Stimulated activated CD8-positive, alpha-beta memory T cell treated with anti-CD3 and anti-CD28 coated beads, Interleukin-15, amount 100 ng/mL, for 4 hours (primary cell): ENCODE results near the gene BRAP.
"Not testable (repeated sequence)": the region's sequence is repeated elsewhere in the genome, so short reads cannot be mapped to it uniquely, and the experiment has no call there.

ENCODE experiments used
- DNase-seq, 2 donors: peaks; one replicate each; pipeline ENCODE4 v3.0.0-alpha.2; 2020; ENCODE audit warnings: low read depth in 2 of 2

Gene BRAP

DNA sequence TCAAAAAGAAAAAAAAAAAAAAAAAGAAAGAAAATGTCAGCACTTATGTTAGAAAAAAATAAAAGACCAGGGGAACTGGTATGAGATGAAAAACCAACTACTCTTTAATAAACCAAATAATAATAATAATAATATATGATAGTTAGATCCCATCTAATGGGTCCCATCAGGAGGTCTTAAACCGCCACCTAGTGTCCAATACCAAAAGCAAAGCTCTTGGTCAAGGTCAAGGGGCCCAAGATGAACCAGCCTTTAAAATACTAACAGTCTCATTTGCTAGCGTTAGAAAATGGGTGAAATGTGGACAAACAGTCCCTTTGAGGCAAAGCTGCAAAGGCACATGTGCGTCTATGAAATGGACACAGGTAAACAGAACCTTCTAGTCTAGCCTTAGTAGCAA lies 12.3 kb downstream of the BRAP start:
- no peak for DNase-seq

DNA sequence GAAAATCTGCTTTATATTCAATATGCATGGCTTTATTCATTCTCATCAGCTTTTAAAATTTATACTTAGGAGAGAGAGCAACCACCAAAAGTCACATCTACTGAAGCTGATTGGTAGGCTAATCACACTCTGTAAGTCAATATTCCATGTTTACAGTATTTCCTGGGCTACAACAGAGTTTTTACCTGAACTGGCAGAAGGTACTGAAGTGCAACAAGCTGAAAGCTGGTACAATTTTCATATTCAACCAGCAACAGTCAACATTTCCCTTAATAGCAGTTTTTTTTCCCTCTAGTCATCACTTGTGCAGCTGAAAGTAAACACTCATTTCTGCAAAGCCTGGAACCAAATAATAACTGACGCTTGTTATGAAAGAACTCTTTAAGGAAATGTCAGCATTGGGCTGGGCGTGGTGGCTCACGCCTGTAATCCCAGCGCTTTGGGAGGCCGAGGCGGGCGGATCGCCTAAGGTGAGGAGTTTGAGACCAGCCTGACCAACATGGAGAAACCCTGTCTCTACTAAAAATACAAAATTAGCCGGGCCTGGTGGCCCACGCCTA lies 12.9 kb downstream of the BRAP start:
- DNase-seq: no peak

DNA sequence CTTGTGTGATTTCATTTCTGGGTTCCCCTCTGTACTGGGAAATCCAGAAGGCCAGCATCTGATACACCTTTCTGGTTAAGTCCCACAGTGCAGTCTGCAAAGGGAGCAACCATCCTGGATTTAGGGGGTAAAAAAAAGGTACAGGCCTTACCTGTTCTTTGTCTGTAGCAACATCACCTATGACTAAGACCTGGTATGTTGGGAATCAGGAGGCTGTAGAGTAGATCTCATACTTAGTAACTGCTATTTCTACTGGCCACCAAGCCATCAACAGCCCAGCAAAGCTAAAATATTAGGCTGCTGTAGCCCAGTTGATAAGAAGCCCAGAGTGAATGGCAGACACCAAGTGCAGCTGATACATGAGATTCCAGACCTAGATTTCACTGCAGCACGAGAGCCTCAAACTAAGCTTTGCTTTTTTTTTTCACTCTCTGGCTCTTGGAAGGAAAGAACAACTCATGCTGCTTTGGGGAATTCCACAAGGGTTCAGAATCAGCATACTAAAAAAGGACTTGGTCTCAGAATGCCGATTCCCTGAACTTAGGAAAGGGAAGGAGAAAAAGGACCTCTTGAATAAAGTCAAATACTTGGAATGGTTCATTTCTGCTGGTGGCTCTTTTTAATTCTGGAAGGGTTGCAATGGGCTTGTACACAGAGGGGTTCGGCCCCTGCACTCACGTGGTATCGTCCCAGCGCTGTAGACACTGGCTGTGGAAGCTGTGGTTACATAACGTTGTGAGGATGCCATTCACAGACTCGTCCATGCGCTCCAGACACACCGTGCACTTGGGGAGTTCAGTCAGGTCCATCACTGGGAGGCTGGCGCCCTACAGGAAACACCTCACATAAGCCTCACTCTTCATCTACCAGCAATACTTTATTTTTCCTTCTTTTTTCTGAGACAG lies 20.5 kb downstream of the BRAP start:
- DNase-seq: no peak

DNA sequence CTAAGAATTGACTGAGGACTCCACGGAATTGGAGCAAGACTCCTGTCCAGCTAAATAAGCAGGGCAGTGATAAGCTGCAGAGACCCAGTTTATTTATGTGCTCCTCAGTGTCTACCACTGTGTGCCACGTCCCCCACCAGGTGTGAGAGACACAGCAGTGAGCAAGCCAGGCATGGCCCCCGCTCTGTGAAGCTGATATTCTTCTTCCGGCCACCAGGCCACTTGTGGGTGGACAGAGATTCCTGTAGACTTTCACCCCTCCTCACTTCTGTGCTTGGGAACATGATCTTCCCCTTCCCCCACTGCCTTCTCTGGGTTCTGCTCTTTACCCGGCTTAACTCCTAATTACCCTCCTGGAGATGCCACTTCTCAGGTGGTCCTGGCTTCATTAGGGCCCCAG lies 21.3 kb downstream of the BRAP start:
- no peak for DNase-seq

DNA sequence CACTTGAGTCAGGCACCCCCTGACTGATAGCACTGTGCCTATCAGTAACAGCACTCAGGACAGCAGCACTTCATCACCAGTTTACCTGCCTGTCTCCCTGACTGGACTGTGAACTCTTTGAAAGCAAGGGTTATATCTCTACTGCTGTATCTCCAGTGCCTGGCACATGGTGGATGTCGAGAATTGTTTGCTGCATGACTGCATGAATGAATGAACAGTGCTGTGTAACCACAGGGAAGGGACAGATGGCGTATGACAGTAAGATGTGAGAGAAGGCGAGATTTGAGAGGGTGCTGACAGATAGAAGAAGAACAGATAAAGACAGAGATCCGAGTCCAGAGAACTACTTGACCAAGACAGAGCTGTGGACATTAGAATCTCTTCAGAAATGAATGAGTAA lies 29.7 kb downstream of the BRAP start:
- no peak for DNase-seq

DNA sequence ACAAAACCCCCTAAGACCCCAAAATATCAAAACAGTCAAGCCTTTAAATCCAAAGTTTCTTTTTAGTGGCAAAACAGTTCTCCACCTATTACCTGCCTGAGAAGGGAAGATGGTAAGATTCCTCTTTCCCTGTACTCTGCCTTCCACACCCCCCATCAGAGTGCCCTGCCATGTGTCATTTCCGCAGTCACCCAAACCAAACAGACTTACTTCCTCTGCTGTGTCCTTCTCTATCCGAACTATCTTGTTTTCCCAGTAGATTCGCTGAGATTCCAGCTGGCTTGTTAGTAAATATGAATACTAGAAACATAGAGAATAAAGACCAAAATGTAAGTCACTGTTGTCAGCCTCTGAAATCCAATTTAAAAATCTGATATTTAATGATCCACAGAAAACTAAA lies 30.4 kb downstream of the BRAP start:
- DNase-seq: no peak

DNA sequence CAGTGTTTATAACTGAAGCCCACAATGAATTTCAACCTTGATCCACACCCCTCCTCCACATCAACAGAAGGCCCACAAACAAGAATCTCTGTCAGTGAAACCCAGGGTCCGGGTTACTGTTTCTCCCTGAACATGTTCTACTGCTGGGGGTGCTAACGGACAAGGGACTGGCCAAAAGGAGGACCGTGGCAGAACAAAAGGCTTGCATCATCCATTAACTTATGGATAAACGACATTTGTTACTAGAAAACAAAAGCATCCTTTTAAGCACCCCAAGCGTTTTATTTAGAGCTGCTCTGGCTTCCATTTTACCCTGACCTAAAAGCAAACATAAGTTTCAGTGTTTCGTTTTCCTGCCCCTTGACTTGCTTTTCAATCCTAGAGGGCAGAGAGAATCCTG lies 32.2 kb downstream of the BRAP start:
- no peak for DNase-seq

DNA sequence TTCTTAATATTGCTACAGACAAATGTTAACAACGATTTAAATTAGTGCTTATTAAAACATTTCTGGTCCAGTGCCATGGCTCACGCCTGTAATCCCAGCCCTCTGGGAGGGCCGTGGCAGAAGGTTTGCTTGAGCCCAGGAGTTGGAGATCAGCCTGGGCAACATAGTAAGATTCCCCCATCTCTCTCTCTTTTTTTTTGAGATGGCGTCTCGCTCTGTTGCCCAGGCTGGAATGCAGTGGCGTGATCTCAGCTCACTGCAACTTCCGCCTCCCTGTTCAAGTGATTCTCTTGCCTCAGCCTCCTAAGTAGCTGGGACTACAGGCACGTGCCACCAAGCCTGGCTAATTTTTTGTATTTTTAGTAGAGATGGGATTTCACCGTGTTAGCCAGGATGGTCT lies 33.2 kb downstream of the BRAP start:
- not testable (repeated sequence) for DNase-seq

DNA sequence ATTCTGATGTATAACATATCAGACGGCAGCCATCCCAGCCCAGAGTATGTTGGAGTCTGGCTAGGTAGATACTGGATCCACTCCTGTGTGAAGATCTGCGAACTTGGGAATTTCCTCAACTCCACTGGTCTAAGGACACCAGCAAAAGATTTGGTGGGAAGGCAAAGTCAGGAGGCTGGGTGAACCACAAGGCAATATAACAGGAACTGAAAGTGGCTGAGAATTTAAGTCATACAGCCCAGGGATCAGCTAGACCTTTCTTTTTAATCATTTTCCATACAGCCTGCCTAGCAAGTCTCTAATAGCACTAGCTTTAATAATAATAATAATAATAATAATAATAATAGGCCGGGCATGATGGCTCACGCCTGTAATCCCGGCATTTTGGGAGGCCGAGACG lies 34.8 kb downstream of the BRAP start:
- DNase-seq: no peak

DNA sequence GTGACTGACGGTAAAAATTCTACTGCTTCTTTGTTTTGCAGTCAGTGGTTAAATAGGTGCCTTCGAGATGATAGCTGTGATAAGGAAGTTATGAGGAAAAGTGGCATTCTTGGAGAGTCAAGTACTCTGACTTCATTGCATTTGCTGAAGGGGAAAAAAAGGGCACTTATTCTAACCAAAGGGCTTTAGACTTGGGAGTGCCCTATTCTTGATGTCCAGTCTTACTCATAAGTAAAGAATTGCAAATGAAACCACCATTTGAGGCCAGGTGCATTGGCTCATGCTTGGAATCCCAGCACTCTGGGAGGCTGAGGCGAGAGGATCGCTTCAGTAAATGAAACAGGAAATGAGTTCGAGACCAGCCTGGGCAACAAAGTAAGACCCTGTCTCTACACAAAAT lies 40.3 kb downstream of the BRAP start:
- no peak for DNase-seq

DNA sequence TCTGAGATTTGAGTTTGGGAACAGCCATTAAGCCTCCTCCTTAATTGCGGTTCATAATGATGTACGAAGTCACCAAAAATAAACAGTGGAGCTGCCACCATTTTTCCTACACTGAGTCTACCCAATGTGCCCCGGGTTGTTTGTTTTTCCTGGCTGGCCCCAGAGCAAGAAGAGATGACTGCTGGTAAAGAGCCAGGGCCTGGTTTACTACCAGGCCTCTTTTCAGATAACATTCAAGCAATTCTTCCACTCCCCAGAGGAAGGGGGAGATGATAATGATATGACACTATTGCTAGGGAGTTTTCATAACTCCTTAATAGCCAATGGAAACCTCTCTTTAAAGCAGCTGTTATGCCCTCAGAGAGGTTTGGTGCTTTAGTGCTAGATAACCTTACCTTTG lies 42.3 kb downstream of the BRAP start:
- DNase-seq: no peak

DNA sequence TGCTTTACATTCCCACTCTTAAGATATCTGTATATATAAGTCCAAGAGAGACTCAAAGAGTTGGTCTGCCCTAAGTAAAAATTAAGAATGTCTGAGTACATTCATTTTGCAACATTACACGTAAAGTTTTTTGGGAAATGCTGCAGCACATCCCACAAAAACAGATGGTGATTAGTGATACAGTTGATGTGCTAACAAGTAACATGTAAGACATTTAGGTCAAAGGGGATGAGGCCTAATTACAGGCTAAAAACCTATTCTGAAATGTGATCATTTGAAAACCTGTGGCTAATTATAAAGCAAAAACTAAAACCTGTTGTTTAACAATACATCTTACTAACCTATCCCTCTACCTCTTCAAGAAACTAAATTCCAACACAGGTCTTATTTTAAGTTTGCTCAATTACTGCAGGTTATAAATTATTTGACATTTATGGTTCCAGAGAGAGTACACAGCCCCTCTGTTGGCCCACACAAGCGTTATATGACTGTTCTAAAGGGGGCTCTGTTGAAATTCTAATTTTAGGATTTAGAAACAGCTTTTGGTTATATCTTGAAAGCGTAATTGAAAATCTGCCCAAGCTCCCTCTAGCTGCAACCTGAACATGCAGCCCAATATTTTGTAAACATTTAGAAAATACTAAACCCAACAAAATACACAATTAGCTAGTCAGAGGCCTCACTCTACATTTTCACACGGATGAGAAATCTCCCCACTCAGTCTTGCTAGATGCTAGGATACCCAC lies 42.9 kb downstream of the BRAP start:
- no peak for DNase-seq

DNA sequence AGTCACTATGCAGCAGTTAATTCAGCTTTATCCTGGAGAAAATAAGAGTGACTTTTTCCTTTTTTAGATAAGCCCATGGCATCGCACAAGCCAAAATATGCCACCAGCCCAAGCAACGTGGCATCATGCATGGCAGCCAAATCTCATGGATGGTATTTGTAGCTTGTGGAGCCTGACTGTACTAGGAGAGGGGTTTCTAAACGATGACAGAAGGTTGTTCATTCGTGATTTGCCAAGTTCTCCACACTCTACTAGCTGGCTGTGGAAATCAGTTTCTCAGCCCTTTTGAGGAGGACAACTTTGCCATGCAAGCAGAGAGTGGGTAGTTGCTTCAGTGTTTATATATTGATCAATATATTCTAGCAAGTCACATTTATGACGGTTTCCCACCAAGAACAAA lies 45.2 kb downstream of the BRAP start:
- DNase-seq: no peak

DNA sequence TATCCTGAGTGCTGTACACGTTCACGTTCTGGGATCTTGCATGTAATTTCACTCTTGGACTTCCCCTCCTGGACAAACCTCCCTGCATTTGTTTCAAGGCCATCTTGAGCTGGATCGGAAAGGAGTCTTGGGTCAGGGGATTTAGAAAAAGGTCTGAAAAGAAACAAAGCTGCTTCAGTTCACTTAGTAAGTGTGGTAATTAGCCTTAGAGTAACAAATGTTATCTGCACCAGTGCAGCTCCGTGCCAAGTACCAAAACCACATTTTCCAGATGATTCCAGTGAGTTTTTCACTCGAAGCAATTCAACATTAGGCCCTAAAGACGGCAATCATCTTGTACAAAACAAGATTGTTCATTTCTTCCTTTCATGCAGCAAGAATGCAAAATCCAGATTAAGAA lies 47.2 kb downstream of the BRAP start:
- DNase-seq: no peak

DNA sequence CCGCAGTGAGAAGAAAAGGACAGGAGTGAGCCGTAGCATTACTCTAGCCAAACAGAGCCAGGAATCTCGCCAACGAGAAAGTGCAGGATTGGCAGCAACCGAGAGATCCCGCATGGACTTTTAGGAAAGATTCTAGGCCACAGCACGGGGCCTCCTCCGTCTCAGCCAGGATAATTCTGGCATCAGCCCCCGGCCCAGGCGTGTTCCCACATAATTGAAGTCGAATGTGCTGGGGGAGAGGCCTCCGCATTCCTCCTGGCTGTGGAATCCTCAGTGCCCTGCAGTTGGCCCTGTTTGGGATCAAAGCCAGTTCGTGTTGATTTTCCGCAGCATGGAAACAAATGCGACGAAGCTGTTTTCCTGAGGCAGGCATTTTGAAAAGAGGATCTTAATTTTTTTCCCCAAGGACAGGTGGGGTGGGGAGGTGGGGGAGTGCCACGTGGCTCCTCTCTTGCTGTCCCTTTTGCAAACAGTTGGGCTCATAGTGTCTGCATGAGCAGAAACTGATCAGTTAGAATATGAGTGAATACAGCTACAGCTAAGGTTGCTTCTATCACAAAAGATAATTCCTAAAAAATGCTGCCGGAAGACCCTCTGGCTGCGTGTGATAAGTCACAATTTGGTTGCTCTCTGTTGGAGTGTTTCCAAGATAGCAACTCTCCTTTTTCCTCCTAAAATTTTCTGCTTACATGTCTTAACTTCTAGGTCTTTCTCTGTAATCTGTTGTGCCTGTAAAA lies 49.4 kb downstream of the BRAP start:
- no peak for DNase-seq

DNA sequence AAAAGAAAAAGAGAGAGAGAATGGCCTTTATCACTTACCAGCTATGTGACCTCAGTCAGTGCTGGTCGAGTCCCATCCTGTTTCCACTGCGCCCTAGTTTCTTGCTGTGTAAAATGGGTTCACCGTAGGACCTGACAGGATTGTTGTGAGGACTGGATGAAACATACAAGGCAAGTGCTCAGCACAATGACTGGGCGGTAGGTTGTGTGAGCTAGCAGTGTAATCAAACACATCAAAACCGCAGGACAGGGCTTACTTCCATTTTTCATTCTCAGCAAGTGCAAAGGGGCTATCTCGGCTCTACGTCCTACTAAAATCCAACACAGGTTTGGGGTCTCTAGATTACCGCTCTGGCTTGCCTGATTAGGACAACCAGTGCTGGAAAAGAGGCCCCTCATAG lies 50.2 kb downstream of the BRAP start:
- no peak for DNase-seq

DNA sequence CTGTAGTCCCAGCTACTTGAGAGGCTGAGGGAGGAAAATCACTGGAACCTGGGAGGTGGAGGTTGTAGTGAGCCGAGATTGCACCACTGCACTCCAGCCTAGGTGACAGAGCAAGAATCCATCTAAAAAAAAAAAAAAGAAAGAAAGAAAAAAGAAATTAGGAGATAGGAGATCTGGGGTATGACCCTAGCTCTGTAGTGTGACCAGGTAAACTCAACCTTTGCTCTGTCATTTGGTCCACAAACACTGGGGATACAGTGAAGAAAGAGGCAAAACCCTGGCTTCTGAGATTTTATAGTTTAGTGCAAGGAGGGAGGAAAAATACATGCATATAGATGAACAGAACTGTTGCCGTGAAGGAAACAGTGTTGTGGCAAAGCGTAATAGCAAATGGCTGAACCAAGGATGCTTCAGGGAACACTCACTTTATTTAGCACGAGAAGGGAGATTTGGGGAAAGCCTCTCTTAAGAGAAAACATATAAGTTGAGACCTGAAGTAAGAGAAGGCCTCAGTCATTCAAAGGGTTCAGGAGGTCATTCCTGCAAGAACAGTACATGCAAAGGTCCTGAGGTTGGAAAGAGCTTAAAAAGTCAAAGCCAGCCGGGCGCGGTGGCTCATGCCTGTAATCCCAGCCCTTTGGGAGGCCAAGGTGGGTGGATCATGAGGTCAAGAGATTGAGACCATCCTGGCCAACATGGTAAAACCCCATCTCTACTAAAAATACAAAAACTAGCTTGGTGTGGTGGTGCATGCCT lies 57.1 kb downstream of the BRAP start:
- no peak for DNase-seq

DNA sequence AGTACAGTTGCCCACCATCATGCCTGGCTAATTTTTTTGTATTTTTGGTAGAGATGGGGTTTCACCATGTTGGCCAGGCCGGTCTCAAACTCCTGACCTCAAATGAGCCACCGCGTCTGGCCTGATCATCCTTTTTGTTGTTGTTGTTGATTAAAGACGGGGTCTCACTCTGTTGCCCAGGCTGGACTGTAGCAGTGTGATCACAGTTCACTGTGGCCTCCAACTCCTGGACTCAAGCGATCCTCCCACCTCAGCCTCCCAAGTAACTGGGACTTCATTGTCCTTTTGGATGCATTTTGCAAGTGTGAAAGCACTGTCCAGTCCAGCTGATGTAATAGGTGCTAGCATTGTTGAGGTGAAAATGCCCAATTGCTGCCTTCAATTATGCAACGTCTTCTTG lies 59.5 kb downstream of the BRAP start:
- DNase-seq: no peak

DNA sequence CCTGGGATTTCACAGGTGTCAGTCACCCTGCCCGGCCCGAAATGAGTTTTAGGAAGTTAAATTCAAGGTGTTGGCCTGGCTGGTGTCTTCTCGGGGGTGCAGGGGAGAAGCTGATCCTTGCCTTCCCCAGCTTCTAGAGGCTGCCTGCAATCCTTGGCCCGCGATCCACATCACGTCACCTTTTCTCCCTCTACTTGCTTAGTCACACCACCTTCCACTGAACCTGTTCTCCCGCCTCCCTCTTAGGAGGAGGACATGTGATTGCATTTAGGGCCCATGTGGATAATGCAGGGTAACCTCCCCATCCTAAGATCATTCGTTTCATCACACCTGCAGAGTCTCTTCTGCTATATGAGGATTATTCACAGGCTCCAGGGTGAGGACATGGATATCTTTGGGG lies 61.2 kb downstream of the BRAP start:
- no peak for DNase-seq

DNA sequence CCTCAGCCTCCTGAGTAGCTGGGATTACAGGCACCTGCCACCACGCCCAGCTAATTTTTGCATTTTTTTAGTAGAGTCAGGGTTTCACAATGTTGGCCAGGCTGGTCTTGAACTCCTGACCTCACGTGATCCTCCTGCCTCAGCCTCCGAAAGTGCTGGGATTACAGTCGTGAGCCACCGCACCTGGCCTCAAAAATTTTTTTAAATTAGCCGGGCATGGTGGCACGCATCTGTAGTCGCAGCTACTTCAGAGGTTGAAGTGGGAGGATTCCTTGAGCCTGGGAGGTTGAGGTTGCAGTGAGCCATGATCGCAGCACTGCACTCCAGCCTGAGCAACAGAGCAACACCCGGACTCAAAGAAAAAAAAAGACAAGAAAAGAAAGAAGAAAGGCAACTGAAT lies 67.9 kb downstream of the BRAP start:
- DNase-seq: not testable (repeated sequence)

DNA sequence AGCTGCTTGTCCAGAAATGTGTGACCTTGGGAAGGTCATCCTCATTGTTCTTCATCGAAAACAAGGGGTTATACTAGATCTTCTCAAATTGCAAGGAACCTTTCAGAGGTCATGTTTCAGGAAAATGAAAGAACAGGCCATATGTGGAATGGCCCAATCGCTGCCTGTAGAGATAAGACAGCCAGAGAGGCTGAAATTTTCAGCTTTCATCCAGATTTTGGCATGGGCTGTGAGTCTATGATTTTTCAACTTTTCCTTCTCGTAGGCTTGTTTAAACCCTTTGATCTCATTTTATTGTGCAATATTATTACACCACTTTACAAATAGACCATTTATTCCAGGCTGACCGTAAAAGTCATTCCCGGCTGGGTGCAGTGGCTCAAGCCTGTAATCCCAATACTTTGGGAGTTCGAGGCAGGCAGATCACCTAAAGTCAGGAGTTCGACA lies 69.6 kb downstream of the BRAP start:
- no peak for DNase-seq
